ENCODE measurements around the gene PREB.
"Not testable (repeated sequence)": the region's sequence is repeated elsewhere in the genome, so short reads cannot be mapped to it uniquely, and the experiment has no call there.

PREB gene

DNA sequence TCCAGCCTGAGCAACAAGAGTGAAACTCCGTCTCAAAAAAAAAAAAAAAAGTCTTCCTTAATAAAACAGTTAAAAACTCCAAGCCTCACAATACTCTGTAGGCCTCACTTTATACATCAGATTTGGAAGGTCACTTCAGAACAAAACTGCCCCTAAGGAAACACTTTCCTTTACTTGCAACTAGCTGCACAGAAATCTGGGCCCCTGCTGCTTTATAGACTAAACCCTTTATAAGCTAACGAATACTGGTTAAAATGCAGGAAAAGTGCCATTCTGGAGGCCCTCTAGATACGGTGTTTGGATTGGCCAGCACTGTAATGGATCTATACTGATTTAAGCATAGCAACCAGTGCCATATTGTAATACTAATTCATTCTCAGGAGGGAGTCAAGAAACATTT lies 9.3 kb downstream of the PREB start:
- DNase-seq, result no peak

DNA sequence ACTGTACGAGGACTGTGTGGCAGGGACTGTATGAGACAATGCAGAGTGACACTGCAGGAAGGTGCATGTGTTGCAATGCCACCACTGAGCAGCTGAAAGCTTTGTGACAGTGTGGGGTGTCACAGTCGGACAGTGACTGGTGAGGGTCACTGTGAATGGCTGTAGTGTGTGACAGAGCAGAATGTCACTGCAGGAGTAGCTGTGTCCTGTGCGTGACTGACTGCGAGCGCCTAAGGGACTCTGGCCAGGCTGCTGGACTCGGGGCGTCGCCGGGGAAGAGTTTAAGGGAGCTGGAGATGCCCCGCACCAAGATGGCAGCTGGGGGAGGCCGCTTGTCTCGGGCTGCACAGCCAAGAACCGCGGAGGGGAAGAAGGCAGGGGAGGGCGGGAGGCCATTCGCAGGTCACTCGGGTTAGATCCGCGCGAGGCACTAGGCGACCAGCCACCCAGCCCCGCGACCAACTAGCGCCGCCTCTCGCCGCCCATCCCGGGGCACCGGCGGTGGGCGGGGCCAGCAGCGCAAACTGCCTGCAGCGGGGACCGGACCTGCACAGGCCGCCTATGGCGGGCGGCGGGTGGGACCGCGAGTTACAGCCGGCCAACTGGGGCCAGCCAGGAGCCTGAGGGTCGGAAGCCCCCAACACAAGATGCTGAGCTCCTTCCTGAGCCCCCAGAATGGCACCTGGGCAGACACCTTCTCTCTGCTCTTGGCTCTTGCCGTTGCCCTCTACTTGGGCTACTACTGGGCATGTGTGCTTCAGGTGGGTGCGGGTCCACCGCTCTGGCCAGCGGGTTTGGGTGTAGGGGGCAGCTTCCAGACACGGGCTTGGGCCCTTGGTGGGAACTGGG lies 10.9 kb downstream of the PREB start, which contains the start of gene ABHD1:
TSS of gene ABHD1 (plus strand) at position 514 of the 849 bp plus-strand sequence. CDS start at position 648, 134 bp downstream.
- DNase-seq, result no peak

- DNase-seq, result no peak
Measured at GRCh38 chr2:27122791-27123190, 11.6 kb downstream of the PREB start.

GRCh38 chr2:27121906-27122305 lies 12.5 kb downstream of the PREB start:
- DNase-seq, result no peak

- DNase-seq, result not testable (repeated sequence)
Measured at GRCh38 chr2:27119330-27119670, 15.1 kb downstream of the PREB start.

- DNase-seq, result no peak
Measured at GRCh38 chr2:27118525-27119329, 15.7 kb downstream of the PREB start, which contains the start of gene CGREF1. Gene CGREF1, minus strand, starts transcription at chr2:27119128. Its CDS starts 14,762 bp downstream, at chr2:27104366.

- no peak for DNase-seq
Measured at GRCh38 chr2:27117995-27118524, 16.4 kb downstream of the PREB start.

GRCh38 chr2:27115519-27115918 lies 18.9 kb downstream of the PREB start:
- no peak for DNase-seq

DNA sequence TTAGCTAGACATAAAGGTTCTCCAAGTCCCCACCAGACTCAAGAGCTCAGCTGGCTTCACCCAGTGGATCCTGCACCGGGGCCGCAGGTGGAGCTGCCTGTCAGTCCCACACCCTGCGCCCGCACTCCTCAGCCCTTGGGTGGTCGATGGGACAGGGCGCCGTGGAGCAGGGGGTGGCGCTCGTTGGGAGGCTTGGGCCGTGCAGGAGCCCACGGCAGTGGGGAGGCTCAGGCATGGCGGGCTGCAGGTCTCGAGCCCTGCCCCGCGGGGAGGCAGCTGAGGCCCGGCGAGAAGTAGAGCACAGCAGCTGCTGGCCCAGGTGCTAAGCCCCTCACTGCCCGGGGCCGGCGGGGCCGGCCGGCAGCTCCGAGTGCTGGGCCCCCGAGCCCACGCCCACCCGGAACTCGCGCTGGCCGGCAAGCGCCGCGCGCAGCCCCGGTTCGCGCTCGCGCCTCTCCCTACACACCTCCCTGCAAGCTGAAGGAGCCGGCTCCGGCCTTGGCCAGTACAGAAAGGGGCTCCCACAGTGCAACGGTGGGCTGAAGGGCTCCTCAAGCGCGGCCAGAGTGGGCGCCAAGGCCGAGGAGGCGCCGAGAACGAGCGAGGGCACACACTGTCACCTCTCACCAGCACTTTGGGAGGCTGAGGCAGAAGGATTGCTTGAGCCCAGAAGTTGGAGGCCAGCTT lies 22.9 kb downstream of the PREB start:
- DNase-seq, result not testable (repeated sequence)

GRCh38 chr2:27110603-27111352 lies 23.7 kb downstream of the PREB start:
- not testable (repeated sequence) for DNase-seq

GRCh38 chr2:27109083-27109482 lies 25.4 kb downstream of the PREB start:
- DNase-seq, result no peak

- no peak for DNase-seq
Measured at GRCh38 chr2:27108221-27108620, 26.2 kb downstream of the PREB start.

DNA sequence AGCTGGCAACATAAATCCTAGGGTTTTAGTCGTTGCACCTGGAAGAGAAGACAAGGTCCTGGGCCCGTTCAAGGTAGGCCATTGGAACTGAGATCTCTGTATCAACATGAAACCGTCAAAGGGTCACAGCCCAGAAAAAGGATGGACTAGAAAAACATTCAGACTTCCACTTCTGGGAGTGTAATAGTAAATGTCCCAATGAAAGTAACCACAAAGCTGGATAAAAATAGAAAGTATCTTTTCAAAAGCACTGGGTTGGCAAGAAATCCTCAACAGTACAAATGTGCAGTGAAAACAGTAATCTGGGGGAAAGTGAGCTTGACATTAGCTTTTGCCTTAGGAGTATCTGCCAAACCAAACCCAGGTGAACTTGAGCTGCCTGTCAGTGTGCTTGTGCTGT lies 28.5 kb downstream of the PREB start:
- no peak for DNase-seq

GRCh38 chr2:27102329-27102728 lies 32.1 kb downstream of the PREB start:
- no peak for DNase-seq

DNA sequence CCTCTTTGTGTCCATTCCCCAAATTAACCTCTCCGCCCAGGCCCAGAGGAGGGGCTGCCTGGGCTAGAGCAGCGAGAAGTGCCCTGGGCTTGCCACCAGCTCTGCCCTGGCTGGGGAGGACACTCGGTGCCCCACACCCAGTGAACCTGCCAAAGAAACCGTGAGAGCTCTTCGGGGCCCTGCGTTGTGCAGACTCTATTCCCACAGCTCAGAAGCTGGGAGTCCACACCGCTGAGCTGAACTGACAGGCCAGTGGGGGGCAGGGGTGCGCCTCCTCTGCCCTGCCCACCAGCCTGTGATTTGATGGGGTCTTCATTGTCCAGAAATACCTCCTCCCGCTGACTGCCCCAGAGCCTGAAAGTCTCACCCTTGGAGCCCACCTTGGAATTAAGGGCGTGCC lies 34.4 kb downstream of the PREB start:
- no peak for DNase-seq

- no peak for DNase-seq
Measured at GRCh38 chr2:27099334-27099955, 35.0 kb downstream of the PREB start.

DNA sequence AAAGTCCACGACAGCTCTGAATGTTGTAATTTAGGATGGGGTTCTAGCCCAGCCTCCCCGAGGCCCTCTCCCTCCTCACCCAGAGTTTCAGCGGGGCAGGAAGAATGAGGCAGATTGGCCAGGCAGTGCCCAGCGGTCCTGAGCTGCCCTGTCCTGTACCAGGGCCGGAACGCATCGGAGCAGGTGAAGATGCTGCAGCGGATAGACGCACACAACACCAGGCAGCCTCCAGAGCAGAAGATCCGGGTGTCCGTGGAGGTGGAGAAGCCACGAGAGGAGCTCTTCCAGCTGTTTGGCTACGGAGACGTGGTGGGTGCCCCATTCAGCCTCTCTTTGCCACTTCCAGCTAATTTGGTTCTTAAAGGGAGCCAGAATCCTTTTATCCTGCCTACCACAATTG lies 37.1 kb downstream of the PREB start:
- DNase-seq, result no peak

GRCh38 chr2:27096748-27097297 lies 37.6 kb downstream of the PREB start:
- DNase-seq, result no peak

DNA sequence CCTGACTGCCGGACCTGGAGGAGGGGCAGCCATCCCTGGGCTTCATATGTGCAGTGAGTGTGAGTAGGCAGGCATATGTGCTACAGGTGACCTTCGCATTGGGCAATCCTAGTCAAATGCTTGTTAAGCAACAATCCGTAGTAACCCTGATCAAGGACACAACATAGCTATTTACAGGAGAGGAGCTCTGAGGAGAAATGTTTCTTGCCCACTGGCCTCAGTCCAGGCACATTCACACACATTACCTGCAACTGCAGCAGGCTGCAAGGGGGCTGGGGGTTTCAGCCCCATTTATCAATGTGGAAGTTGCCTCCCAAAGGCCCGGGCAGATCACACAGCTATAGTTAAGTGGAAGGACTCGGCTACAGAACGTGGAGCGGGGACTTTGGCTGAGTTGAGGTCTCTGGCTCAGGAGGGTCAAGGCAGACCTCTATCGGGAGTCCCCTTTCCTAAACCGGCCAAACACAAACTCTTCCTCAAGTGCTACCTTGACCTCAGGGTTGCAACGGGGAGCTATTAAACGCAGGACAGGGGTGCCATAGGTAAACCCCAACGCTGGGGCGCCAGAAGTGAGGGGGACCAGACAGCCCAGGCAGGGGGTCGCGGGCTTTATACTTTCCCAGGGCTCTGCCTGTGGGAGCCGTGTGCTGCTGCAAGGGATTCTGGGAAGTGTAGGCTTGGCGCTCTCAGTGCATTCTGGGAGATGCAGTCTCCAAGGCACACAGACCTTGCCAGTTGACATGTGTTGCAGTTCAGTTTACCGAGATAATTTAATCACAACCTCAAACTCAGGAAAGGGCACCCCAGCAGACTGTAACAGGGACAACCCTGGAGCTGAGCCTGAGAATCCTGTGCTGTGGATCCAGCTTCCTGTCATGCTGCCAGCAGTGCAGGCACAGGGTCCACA lies 38.4 kb downstream of the PREB start:
- peak; percentile 90 for DNase-seq

DNA sequence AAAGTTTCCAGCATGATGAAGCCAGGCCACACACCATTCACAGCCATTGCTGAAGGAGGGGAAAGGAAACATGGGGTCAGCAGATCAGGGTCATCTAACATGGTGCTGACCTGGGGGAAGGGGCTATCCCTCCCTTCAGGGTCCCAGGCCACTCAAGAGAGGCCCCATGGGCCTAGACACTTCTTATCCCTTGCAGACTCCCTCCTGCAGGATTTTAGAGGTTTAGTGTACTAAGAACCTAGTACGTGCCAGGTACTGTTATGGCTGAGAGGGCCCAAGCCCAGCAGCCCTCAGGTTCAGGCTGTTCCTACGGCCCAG lies 39.0 kb downstream of the PREB start:
- no peak for DNase-seq

Measured in NCI-H1694 (cell line).